Stimulated activated CD4-positive, alpha-beta T cell treated with anti-CD3 and anti-CD28 coated beads, Interleukin-1b, Interleukin-23, amount 100 ng/mL, for 4 hours (primary cell): Measurements from ENCODE around the gene PPP1R15A.
"Not testable (repeated sequence)": the region's sequence is repeated elsewhere in the genome, so short reads cannot be mapped to it uniquely, and the experiment has no call there.

Source experiments
- DNase-seq, 2 donors: peaks; one replicate each; pipeline ENCODE4 v3.0.0-alpha.2; 2020; ENCODE audit warnings: low read depth in 2 of 2

PPP1R15A gene

DNA sequence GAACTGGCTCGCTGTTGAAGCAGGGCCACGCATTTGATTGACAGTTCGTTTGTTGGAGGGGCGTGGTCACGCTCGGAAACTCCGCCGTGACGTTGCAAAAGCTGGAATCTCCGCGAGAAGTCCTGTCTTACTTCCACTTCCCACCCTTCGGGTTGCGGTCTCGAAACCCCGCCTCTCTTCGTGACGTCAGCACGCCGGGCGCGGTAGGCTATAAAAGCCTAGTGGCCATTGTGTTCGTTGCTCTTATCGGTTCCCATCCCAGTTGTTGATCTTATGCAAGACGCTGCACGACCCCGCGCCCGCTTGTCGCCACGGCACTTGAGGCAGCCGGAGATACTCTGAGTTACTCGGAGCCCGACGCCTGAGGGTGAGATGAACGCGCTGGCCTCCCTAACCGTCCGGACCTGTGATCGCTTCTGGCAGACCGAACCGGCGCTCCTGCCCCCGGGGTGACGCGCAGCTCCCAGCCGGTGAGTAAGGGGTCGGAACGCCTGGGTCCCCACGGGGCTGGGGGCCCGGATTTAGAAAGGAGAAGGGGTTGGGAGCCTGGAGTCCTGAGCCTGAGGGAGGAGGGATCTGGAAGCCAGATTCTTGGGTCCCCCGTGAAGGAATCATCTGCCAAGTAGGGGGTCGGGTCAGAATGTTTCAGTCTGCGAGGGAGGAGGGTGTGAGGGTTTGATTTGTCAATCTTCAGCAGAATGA lies at the start of gene PPP1R15A:
Gene PPP1R15A (plus strand): TSS at position 240 of the 702 bp plus-strand sequence. CDS start 813 bp downstream, outside the sequence.
- DNase-seq = peak; percentile 97 to 99

DNA sequence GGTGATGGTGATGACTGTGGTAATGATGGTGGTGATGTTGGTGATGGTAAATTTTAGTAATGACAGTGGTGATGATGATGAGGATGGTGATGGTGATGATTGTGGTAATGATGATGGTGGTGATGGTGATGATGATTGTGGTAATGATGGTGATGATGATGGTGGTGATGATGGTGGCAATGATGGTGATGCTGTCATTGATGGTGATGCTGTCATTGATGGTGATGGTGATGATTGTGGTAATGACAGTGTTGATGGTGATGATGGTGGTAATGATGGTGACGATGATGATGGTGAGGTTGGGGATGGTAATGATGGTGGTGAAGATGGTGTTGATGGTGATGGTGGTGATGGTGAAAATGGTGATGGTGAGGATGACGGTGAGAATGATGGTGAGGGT lies 49.7 kb upstream of the PPP1R15A start:
- DNase-seq = no peak

DNA sequence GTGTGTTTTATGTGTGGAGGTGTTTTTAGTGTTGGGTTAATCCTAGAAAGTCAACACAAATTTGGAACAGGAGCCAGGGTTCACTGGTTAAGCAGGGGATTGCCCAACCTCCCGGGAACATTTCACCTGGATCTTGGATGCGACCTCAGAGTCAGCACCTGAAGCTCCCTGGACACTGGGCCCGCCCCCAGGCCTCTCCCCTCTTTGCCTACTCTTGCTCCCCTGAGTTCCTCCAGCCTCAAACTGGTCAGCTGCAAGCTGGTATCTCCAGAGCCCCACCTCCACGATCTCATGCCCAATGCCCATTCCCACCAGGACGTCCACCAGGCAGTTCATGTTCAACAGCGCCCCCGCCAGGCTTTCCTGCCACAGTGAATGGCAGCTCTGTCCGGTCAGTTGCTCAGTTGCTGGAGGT lies 45.6 kb upstream of the PPP1R15A start:
- no peak for DNase-seq

DNA sequence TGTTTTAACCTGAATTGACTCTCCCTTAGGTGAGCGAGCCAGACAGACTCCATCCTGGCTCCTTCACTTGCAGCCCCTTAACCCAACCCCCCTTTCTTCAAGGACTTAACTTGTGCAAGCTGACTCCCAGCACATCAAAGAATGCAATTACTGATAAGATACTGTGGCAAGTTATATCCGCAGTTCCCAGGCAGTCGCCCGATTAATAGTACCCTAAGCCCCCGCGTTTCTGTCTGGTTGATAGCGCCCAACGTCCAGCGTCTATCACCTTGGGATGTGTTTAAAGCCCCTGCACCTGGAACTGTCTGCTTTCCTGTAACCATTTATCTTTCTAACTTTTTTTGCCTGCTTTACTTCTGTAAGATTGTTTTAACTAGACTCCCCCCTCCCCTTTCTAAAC lies 42.1 kb upstream of the PPP1R15A start:
- DNase-seq = no peak

DNA sequence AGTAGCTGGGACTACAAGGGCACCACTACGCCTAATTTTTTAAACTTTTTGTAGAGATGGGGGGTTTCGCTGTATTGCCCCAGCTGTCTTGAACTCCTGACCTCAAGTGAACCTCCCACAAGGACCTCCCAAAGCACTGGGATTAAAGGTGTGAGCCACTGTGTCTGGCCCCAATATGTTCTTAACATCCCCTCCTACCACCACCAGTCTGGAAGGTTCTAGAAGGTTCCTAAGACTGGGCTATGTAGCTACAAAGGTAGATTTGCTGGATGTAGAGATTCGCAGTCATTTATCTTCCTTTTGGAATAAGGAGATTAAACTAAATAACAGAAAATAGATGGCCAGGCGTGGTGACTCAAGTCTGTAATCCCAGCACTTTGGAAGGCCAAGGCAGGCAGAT lies 41.3 kb upstream of the PPP1R15A start:
- DNase-seq = no peak

DNA sequence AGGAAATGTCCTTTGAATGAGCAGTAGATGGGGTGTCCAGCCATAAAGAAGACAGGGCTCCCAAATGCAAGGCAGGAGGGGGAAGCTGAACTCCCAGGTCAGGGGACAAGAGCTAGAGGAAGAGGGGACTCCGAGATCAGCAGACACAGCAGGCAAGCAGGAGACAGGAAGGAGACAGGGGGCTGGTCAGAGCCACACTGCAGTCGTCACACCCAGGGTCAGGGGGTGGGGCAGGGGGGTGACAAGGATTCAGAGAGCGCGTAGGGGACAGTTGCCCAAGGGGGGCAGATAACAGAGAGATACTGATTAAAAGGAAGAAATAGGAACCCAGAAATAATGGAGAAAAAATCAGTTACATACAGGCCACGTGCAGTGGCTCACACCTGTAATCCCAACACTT lies 39.2 kb upstream of the PPP1R15A start:
- no peak for DNase-seq

DNA sequence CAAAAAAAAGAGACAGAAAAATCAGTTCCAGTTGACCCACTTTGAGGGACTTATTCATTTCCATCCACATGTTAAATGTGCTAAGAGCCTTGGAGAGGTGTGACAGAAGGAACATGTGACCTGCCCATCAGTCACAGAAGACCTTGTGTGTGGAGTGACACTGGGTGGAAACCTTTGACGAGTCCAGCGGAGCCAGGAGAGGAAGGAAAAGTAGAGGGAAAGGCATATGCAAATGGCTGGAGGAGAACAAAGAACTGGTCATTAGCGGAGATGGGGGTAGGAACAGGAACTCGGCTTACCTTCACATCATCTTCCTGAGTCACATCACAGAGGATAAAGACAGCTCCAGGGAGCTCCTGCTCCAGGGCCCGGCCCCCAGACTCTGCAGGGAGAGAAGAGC lies 38.2 kb upstream of the PPP1R15A start:
- no peak for DNase-seq

DNA sequence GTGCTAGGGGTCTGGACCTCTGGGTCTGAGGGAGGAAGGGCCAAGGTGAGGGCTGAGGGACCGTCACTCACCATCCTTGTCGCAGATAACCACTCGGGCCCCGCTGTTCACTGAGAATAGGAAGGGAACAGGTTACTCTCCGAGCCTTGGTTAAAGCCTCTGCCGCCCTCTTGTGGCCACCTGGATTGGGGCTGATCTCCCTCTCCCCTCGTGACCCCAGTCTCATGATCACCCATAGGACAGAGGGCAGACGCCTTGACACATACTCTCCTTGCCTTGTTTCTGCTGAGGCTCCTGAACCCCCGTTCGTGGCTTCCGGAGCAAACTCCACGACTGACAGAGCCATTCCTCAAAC lies 36.5 kb upstream of the PPP1R15A start:
- DNase-seq = peak; percentile 92 to 95

DNA sequence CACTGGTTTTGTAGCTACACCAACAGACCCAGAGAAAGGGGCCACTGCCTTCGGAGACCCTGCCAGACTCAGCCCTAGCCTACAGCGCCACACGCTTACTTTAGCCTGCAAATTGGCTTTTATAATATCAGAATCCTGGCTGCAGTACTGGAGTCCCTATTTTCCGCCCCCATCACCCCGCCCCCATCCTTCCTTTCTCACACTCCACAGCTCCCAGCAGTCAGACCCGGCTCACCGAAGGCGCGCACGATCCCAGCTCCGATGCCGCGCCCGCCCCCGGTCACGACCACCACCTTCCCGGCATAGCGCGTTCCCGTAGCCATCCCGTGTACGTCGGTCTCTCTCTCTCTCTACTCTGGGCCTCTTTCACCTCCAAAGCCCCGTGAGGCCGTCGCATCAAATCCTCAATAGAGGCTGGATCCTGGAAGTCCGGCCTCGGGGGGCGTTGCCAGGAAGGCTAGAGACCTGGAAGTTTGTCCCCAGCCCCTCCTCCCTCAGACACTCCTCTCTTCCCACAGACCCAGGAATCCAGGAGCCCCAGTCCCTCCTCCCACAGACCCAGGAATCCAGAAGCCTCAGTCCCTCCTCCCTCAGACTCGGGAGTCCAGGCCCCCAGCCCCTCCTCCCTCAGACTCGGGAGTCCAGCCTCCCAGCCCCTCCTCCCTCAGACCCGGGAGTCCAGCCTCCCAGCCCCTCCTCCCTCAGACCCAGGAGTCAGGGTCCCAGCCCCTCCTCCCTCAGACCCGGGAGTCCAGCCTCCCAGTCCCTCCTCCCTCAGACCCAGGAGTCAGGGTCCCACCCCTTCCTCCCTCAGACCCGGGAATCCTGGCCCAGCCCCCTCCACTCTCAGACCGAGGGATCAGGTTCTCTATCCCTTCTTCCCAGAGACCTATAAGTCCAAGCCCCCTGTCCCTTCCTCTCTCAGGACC lies 35.9 kb upstream of the PPP1R15A start, which contains the start of gene HSD17B14:
Gene HSD17B14 (minus strand): TSS at position 403 of the 929 bp plus-strand sequence. CDS start 80 bp downstream, at position 323.
- peak in 1 of 2 donors; percentile 4 for DNase-seq

DNA sequence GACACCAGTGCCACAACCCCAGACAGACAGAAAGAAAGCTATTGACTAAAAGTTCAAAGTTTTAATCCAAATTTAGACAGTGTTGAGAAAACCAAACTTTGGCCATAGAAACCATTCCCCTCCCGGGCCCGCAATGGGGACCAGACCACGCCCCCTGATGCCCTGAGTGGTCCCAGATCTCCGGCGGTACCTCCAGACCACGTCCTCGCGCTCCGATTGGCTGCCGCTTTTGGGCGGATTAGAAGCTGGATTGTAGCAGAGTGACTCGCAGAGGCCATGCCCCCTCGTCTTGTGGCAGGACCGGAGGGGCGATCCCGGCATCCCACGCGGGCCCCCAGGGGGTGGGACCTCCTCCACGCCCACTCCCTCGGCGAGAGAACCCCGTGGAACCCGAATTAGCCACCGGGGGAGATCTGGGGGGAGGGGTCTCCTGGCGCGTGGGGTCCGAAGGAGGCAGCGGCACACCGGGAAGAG lies 35.1 kb upstream of the PPP1R15A start:
- peak; percentile 46 to 65 for DNase-seq

DNA sequence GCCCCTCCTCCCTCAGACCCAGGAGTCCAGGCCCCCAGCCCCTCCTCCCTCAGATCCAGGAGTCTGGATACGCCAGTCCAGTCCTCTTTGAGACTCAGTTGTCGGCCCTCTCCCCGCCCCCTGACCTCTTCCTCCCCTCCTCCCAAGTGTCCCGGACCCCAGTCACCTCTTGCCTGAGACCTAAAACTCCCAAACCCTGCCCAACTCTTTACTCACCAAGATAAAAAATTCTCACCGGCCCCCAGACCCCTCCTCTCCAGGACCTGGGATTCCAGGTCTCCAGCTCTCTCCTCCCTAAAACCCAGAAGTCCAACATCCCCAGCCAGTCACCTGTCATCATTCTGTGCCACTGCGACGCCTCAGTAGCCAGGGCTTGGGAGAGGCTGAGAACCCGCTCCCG lies 34.5 kb upstream of the PPP1R15A start:
- no peak for DNase-seq

DNA sequence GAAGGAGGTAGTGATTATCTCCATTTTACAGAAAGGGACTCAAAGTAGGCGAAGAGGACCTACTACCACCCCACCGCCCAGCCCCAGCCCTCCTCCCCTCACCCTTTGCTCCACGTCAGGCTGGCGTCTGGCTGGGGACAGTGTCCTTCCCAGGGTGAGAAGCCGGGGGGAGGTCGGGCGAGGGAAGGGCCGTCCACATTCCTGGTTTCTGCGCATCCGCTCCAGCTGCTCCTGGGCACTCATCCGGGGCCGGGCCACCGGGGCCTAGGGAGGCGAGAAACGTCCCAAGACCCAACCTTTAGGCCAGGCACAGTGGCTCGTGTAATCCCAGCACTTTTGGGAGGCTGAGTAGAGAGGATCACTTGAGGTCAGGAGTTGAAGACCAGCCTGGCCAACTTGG lies 31.2 kb upstream of the PPP1R15A start:
- DNase-seq = no peak

DNA sequence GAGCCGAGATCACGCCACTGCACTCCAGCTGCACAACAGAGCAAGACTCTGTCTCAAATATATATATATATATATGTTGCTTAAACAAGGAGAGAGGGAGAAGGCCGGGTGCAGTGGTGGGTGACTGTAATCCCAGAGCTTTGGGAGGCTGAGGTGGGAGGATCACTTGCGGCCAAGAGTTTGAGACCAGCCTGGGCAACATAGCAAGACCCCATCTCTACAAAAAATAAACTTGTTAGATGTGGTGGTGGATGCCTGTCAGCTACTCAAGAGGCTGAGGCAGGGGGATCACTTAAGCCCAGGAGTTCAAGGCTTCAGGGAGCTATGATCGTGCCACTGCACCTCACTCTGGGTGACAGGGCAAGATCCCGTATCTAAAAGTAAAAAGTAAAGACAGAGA lies 30.6 kb upstream of the PPP1R15A start:
- no peak for DNase-seq

DNA sequence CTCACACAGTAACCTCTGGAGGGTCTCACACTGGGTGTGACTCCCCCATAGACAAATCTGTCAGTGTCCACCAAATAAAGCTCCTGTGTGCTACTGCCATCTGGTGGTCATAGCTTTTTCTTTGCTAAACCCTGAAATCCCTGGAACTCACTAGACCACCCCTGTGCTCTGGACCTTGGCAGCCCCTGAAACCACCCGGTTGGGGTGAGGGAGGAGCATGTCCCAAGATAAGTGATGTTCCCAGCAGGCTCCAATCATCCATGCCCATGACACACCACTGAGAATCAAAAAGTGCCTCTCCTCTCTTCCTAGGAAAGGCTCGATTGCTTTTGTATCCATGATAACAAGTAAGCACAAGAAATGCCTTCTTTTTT lies 29.4 kb upstream of the PPP1R15A start:
- peak in 1 of 2 donors; percentile 40 for DNase-seq

DNA sequence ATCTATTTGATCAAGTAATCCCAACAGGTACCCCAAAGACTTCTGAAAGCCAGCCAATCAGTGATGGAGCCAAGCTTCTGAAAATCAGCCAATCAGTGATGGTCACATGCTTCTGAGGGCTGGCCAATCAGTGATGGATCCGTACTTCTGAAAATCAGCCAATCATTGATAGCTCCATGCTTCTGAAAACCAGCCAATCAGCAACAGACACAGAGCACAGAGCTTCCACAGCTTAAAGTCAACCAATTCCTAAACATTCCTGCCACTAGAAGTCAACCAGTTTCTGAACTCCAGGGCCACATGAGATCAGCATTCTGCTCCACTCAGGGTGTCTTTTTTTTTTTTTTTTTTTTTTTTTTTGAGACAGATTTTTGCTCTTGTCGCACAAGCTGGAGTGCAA lies 27.7 kb upstream of the PPP1R15A start:
- no peak for DNase-seq

DNA sequence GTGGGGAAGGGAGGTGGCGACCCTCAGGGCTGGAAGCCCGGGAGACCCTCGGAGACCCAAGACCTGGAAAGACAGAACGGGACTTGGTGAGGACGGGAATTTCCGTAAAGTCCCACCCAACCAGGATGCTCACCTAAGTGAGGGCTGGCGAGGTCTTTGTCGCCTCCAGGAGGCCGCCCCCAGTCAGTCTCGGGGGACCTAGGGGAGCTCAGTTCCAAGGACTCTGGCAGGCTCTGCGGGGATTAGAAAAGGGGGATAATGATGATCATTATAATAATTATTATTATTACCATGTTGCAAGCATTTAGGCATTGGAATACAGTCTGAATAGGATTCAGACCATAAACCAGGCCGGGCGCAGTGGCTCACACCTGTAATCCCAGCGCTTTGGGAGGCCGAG lies 26.8 kb upstream of the PPP1R15A start:
- DNase-seq = no peak

DNA sequence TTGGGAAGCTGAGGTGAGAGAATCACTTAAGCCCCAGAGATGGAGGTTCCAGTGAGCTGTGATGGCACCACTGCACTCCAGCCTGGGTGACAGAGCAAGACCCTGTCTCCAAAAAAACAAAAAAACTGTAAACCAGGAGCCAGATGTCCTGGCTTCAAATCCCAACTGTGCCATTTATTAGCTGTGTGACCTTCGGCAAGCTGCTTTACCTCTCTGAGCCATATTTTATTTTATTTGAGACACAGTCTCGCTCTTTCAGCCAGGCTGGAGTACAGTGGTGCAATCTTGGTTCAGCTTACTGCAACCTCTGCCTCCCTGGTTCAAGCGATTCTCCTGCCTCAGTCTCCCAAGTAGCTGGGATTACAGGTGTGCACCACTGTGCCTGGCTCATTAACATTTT lies 25.6 kb upstream of the PPP1R15A start:
- DNase-seq = not testable (repeated sequence)

DNA sequence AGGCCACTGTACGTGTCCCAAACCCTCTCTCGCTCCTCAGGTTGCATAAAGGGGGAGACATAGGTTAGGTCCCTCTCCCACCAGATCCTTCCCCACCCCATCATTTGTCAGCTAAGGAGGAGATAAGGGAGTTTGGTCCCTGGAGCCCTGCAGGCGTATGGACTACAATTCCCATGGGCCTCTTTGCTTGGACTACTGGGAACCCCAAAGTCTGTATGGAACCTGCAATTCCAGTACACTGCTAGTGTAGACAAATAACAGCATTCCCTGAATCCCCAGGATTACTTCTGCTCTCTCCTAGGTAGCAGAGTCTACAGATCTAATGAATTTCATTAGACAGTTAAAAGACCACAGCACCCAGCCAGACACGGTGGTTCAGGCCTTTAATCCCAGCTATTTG lies 19.9 kb upstream of the PPP1R15A start:
- no peak for DNase-seq

DNA sequence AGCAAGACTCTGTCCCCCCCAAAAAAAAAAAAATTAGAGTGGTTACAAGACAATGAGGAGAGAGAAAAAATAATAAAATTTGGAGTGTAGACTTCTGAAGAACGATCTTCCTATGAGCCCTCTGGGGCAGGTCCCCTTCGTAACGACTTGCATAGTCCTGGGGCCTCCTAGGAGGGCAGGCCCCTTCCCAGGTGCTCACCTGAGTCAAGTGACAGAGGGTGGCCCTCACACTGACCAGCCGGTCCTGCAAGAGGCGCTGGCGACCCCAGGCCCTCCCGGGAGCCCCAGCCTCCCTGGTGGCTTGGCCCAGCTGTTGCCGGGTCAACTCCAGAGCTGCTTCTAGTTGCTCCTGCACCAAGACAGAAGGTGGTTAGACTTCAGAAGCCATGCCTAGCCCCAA lies 18.7 kb upstream of the PPP1R15A start:
- DNase-seq = no peak

DNA sequence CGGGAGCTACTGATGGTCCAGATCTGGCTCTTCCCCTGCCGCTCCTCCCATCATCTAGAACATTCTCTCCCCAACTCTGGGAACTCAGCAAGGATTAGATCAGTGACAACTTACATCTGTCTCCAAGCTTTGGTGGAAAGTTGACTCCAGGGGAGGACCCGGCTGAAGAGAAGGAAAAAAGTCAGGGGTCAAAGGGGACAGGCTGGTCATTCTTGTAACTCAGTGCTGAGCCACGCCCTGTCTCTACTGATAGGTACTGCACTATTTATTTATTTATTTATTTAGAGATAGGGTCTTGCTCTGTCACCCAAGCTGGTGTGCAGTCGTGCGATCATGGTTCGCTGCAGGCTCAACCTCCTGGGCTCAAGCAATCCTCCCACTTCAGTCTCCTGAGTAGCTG lies 18.1 kb upstream of the PPP1R15A start:
- no peak for DNase-seq

DNA sequence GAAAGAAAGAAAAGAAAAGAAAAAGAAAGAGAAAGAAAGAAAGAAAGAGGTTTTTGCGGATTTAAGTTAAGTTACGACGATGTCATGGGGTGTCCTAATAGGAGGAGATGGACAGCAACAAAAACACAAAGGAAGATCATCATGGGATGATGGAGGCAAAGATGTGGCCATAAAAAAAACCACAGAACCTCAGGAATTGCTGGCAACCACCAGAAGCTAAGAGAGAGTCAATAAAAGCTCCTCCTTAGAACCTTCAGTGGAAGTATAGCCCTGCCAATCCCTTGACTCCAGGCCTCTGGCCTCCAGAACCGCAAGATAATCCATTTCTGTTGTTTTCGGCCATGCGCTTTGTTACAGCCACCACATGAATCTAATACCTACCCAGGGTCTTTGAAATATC lies 15.3 kb upstream of the PPP1R15A start:
- no peak for DNase-seq

DNA sequence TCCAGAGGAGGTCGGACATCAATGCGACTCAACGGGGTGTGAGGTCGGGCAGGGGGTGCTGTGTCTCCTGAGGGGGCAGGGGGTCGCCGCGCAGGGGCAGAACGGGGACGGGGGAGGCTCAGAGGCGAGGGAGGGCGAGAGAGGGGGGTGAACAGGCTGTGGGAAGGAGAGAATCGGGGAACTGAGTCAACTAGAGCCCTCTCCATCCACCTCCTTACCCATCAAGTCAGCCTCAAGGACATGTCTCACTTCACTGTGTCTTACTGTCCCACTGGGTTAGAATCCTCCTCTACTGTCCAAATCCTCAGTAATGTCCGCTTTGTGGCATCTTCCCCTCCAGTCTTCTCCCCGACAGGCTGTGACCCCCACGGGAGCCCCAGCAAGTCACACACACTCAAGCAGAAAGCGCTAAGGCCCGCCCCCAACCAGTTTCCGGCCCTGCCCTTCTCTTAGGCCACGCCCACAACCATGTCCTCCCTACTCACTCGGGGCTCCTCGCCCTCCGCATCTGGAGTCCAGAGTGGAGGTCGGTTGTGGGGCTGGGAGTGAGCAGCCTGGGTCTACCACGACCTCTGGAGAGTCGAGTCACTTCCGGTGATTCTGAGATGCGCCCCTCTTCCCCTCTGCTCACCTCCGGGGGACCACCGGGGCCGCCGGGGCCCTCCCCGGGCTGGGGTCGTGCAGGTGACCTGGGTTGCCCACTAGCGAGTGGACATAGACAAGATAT lies 13.1 kb upstream of the PPP1R15A start:
- peak; percentile 73 to 76 for DNase-seq
